ENCODE results near the gene PHF10. TPM values are rescaled to one million over a fixed set of nuclear protein-coding genes. Genes with fewer than 3 reads are reported as not detected.

Gene PHF10
- total RNA-seq, 1 donor from 2014 or later, result 85.9 TPM

DNA sequence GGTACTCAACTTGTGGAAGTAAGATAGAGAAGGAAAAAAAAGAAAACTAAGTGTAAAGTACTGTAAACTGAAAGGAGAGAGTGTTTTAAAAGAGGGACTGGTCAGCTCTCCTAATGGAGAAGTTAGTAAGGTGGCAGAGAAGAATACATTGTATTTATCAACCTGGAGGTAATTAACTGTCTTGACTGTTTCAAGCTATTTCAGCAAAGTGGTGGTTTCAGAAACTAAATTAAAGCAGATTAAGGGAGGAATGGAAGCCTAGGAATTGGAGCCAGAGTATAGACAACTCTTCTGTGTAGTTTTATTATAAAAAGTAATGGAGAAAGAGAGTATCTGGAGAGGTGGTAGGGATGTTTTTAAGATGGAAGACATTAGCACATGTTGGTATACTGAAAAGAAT, 2.7 kb upstream of the PHF10 start:
- H3K9me3 Mint-ChIP-seq, result no peaks in the 10 kb centered on the region
- peaks cover 52% of the 10 kb centered on the region for H3K4me1 Mint-ChIP-seq
- no peak for DNase-seq (ENCODE audit: low read depth, low spot score)
- peaks cover 5% of the 10 kb centered on the region for H3K36me3 Mint-ChIP-seq (ENCODE audit: low read depth)
- peak overlapping the region; percentile 96 for H3K4me3 Mint-ChIP-seq
- TF ChIP-seq, protein P1, sequence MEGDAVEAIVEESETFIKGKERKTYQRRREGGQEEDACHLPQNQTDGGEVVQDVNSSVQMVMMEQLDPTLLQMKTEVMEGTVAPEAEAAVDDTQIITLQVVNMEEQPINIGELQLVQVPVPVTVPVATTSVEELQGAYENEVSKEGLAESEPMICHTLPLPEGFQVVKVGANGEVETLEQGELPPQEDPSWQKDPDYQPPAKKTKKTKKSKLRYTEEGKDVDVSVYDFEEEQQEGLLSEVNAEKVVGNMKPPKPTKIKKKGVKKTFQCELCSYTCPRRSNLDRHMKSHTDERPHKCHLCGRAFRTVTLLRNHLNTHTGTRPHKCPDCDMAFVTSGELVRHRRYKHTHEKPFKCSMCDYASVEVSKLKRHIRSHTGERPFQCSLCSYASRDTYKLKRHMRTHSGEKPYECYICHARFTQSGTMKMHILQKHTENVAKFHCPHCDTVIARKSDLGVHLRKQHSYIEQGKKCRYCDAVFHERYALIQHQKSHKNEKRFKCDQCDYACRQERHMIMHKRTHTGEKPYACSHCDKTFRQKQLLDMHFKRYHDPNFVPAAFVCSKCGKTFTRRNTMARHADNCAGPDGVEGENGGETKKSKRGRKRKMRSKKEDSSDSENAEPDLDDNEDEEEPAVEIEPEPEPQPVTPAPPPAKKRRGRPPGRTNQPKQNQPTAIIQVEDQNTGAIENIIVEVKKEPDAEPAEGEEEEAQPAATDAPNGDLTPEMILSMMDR (conservative IDR thresholded peaks at IDR 0.05), result no peak
- H3K27ac Mint-ChIP-seq (ENCODE audit: unreplicated experiment), result no peak overlapping the region
- peaks cover 3% of the 10 kb centered on the region for H3K27me3 Mint-ChIP-seq (ENCODE audit: low read depth)

DNA sequence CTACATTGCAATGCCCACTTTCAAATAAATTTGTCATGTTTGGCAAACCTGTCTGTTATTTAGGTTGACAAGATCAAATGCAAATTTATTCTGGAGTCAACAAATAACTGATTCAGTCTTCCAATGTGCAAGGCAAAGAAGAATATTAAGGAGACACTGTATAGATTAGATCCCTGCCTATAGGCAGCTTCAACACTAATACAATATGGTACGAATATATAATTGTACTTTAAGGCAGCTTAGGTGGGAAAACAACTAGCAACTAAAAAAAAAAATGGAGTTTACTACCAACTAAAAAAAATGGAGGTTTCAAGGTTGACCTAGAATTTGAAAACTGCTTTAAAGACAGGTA, 1.7 kb upstream of the PHF10 start:
- peaks cover 61% of the 10 kb centered on the region for H3K4me1 Mint-ChIP-seq
- no peak for DNase-seq (ENCODE audit: low read depth, low spot score)
- peaks cover 3% of the 10 kb centered on the region for H3K27me3 Mint-ChIP-seq (ENCODE audit: low read depth)
- H3K9me3 Mint-ChIP-seq, result no peaks in the 10 kb centered on the region
- H3K27ac Mint-ChIP-seq (ENCODE audit: unreplicated experiment), result peak overlapping the region; percentile 99
- H3K36me3 Mint-ChIP-seq (ENCODE audit: low read depth), result peaks cover 5% of the 10 kb centered on the region
- peak overlapping the region; percentile 96 for H3K4me3 Mint-ChIP-seq
- TF ChIP-seq, protein P1 (conservative IDR thresholded peaks at IDR 0.05), result no peak

DNA sequence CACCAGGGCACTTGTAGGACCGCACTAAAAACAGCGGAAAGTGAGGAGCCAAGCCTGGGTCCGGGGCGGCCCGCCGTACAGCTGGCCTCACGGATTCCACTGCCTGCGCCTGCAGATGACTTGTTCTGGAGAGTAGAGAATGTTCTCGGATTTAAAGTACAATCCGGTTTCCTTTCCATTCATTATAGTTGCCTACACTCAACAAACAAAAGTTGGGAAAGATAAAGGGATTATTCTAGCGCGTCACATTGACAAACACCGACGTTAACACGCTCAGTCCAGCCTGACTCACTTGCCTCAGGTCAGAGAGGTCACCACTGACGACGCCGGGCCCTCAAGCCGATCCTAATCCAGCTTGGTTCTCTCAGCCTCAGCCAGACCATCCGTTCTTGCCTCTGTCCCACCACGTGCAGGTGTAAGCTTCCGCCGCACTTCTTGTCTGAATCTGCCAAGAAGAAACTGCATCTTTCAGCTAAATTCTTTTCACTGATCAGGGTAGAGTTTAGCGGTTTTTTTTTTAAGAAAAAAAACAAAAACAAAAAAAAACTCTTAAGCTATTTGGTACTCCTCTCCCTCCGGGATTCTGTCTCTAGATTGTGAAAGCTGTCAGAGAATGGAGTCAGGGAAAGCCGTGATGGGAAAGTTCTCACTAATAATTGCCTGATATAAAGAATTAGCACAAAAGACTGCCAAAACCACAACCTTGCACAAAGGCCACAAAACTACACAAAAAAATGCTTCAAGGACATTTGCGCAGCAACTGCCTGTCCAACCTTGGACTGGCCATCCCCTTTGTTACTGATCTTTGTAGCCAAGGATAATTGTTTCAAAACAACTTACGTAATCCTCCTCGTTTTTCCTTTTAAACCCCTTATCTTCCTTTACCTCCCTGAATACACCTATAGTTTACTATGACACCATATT, 1.1 kb upstream of the PHF10 start:
- H3K36me3 Mint-ChIP-seq (ENCODE audit: low read depth), result peaks cover 5% of the 10 kb centered on the region
- peaks cover 67% of the 10 kb centered on the region for H3K4me1 Mint-ChIP-seq
- H3K4me3 Mint-ChIP-seq, result peak overlapping the region; percentile 96
- peak; percentile 54 for DNase-seq (ENCODE audit: low read depth, low spot score)
- H3K27me3 Mint-ChIP-seq (ENCODE audit: low read depth), result peaks cover 3% of the 10 kb centered on the region
- H3K27ac Mint-ChIP-seq (ENCODE audit: unreplicated experiment), result peak overlapping the region; percentile 99
- TF ChIP-seq, protein P1 (conservative IDR thresholded peaks at IDR 0.05), result no peak
- no peaks in the 10 kb centered on the region for H3K9me3 Mint-ChIP-seq

DNA sequence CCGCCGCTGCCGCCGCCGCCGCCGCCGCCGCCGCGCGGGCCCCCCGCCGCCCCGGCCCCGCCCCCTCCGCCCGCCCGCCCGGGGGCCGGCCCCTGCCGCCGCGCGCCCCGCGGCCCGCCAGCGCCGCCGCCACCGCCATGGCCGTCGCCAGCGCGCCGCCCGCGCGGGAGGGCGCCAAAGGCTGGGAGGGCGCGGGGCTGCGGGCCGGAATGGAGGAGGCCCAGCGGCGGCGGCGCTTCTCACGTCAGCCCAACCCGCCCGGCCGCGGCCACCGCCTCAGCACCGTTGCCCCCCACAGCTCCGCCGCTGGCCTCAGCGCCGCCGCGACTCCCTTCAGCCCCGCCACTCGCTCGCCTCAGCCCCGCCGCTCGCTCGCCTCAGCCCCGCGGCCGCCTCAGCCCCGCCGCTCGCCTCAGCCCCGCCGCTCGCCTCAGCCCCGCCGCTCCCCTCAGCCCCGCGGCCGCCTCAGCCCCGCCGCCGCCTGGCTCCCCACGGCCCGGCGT, 258 bp downstream of the PHF10 start:
- peak; percentile 34 for DNase-seq (ENCODE audit: low read depth, low spot score)
- Mint-ChIP-seq H3K4me1 (peaks cover 75% of the 10 kb centered on the region), H3K4me3 (no peak overlapping the region), H3K36me3 (ENCODE audit: low read depth) (peaks cover 2% of the 10 kb centered on the region), H3K27me3 (ENCODE audit: low read depth) (peaks cover 3% of the 10 kb centered on the region), H3K27ac (ENCODE audit: unreplicated experiment) (no peak overlapping the region), H3K9me3 (no peaks in the 10 kb centered on the region)
- TF ChIP-seq, protein P1 (conservative IDR thresholded peaks at IDR 0.05), result no peak

DNA sequence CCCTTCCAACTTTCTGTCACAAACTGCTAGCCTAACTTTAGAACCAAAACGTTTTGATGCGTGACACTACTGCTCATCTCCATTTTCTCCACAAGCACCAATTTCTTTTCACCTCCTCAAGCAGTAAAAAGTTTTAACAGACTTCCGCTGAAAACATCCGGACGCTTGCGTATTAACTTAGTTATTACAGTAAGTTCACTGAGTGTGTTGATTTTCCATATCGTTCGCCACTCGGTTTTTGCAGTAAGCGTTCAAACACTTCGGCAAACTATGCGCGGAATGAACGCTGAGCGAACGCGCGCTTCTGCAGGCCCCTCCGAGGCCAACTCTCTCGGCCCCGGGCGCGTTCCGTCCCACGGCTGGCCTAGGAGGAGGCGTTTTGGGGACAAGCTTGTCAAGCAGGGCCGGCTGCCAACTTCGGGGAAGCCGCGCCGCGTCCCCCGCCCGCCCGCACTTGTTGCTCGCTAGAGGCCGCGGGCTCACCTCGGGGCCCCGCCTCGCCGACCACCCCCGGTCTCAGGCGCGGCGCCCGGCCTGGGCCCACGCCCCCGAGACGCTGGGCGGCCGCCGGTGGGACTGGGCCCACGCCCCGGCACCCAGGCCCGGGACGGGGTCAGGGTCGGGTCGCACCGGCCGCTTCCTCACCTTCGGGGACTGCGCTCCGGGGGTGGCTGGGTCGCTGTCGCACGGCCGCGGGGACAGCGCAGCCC, 945 bp downstream of the PHF10 start:
- Mint-ChIP-seq H3K36me3 (ENCODE audit: low read depth) (peaks cover 2% of the 10 kb centered on the region), H3K4me3 (peak overlapping the region; percentile 93), H3K27ac (ENCODE audit: unreplicated experiment) (no peak overlapping the region), H3K9me3 (no peaks in the 10 kb centered on the region), H3K4me1 (peaks cover 71% of the 10 kb centered on the region), H3K27me3 (ENCODE audit: low read depth) (peaks cover 3% of the 10 kb centered on the region)
- TF ChIP-seq, protein P1 (conservative IDR thresholded peaks at IDR 0.05), result no peak
- DNase-seq (ENCODE audit: low read depth, low spot score), result peak; percentile 43

Measured in neural crest cell (in vitro differentiated cells).